CD14-positive monocyte (primary cell): Measurements from ENCODE around the gene MAK. TPM values are rescaled to one million over a fixed set of nuclear protein-coding genes. Genes with fewer than 3 reads are reported as not detected.

Source experiments
- DNase-seq, 3 donors: peaks; one replicate each; pipeline ENCODE4 v3.0.0-alpha.2; 2011 to 2022
- H2AFZ ChIP-seq: 2 replicates; pipeline ENCODE4 v1.6.0; 2012; ENCODE audit warnings: mild to moderate bottlenecking, low read depth, low read length, inconsistent platforms; ENCODE audit not compliant: insufficient read depth, poor library complexity, severe bottlenecking
- H3K27ac ChIP-seq, 2 donors: 1 replicate in 1 of 2; 2 replicates in 1 of 2; pipeline ENCODE4 v1.5.1; 2012 to 2013; ENCODE audit warnings: low read length in 2 of 2, control low read depth in 1 of 2, inconsistent platforms in 1 of 2, low read depth in 1 of 2, mild to moderate bottlenecking in 1 of 2
- H3K27me3 ChIP-seq, 2 donors: one replicate each; pipeline versions ENCODE4 v1.6.0 to v1.6.1; 2011 to 2013; ENCODE audit warnings: low read length in 2 of 2; ENCODE audit not compliant: control insufficient read depth in 2 of 2, insufficient read depth in 2 of 2
- H3K36me3 ChIP-seq, 2 donors: replicated peaks in 1 of 2; 1 replicate in 1 of 2; 2 replicates in 1 of 2; pipeline versions ENCODE4 v1.5.1 to v1.6.1; 2012 to 2013; ENCODE audit warnings: low read length in 2 of 2, control low read depth in 1 of 2, inconsistent platforms in 1 of 2, mild to moderate bottlenecking in 1 of 2; ENCODE audit not compliant: insufficient read depth in 2 of 2, control insufficient read depth in 1 of 2
- H3K4me1 ChIP-seq, 2 donors: 1 replicate in 1 of 2; 2 replicates in 1 of 2; pipeline versions ENCODE4 v1.5.1 to v1.6.1; 2012 to 2013; ENCODE audit warnings: low read length in 2 of 2, control low read depth in 1 of 2, inconsistent platforms in 1 of 2, mild to moderate bottlenecking in 1 of 2, moderate library complexity in 1 of 2; ENCODE audit not compliant: insufficient read depth in 2 of 2, control insufficient read depth in 1 of 2
- H3K4me2 ChIP-seq: replicated peaks from 2 replicates; pipeline ENCODE3; 2012; ENCODE audit warnings: low read length, moderate library complexity, mild to moderate bottlenecking; ENCODE audit not compliant: poor library complexity, severe bottlenecking; ENCODE audit errors: extremely low read depth
- H3K4me3 ChIP-seq, 3 experiments: fragments of 200-600 bp in 1 of 3; sonication (generic) in 1 of 3; replicated peaks in 1 of 3; 1 replicate in 2 of 3; 2 replicates in 1 of 3; pipeline ENCODE4 v1.5.1; 2011 to 2013; ENCODE audit warnings: low read length in 3 of 3, mild to moderate bottlenecking in 3 of 3, control low read depth in 2 of 3, low read depth in 2 of 3, inconsistent platforms in 1 of 3, moderate library complexity in 1 of 3
- H3K79me2 ChIP-seq: 2 replicates; pipeline ENCODE4 v1.6.0; 2012; ENCODE audit warnings: mild to moderate bottlenecking, control low read depth, inconsistent platforms, low read length, moderate library complexity; ENCODE audit not compliant: insufficient read depth
- H3K9ac ChIP-seq: 2 replicates; pipeline ENCODE4 v1.6.0; 2017; ENCODE audit warnings: low read length, mild to moderate bottlenecking; ENCODE audit not compliant: insufficient read depth, poor library complexity, severe bottlenecking
- H3K9me3 ChIP-seq, 2 donors: replicated peaks in 1 of 2; 1 replicate in 1 of 2; 2 replicates in 1 of 2; pipeline versions ENCODE4 v1.5.1 to v1.6.1; 2012 to 2013; ENCODE audit warnings: low read length in 2 of 2, control low read depth in 1 of 2; ENCODE audit not compliant: control insufficient read depth in 1 of 2, insufficient read depth in 1 of 2
- H4K20me1 ChIP-seq: 2 replicates; pipeline ENCODE4 v1.6.0; 2012; ENCODE audit warnings: mild to moderate bottlenecking, low read length, control low read depth, moderate library complexity; ENCODE audit not compliant: insufficient read depth
- H3K27ac Mint-ChIP-seq, 7 donors: one replicate each; pipeline ENCODE4 v1.8.0; 2020; ENCODE audit warnings: mild to moderate bottlenecking in 7 of 7, mixed read lengths in 7 of 7, moderate library complexity in 6 of 7, inconsistent platforms in 2 of 7
- H3K27me3 Mint-ChIP-seq, 3 donors: one replicate each; pipeline ENCODE4 v1.8.0; 2021 to 2022; ENCODE audit warnings: low read depth in 3 of 3, mild to moderate bottlenecking in 3 of 3, mixed read lengths in 3 of 3, moderate library complexity in 3 of 3, inconsistent platforms in 1 of 3
- H3K36me3 Mint-ChIP-seq, 2 donors: one replicate each; pipeline ENCODE4 v1.8.0; 2020; ENCODE audit warnings: mixed read lengths in 2 of 2, inconsistent platforms in 1 of 2, mild to moderate bottlenecking in 1 of 2
- H3K4me1 Mint-ChIP-seq: one replicate; pipeline ENCODE4 v1.8.0; 2020; ENCODE audit warnings: mild to moderate bottlenecking, mixed read lengths
- H3K4me3 Mint-ChIP-seq, 2 donors: one replicate each; pipeline ENCODE4 v1.8.0; 2020; ENCODE audit warnings: mild to moderate bottlenecking in 2 of 2, mixed read lengths in 2 of 2, moderate library complexity in 1 of 2
- H3K9me3 Mint-ChIP-seq, 7 donors: one replicate each; pipeline ENCODE4 v1.8.0; 2020 to 2022; ENCODE audit warnings: mixed read lengths in 7 of 7, mild to moderate bottlenecking in 6 of 7, moderate library complexity in 6 of 7, inconsistent platforms in 2 of 7
- CTCF ChIP-seq: fragments of 200-600 bp; IDR thresholded peaks from one replicate; pipeline ENCODE4 v1.8.0; 2022; ENCODE audit warnings: antibody characterized with exemption, mild to moderate bottlenecking
- WGBS: methylation state at CpG from one replicate; pipeline ENCODE4 v1.1.5; 2013; ENCODE audit warnings: missing lambda C conversion rate; ENCODE audit not compliant: insufficient coverage; 5-methylcytosine and 5-hydroxymethylcytosine counted together
- intact Hi-C, 2 donors: fragments of 100-400 bp; cut with micrococcal nuclease; formaldehyde crosslinking; loops; one replicate each; pipeline versions ENCODE4 v1.15.0 to v1.15.1; 2023
- polyA plus RNA-seq, 3 donors: library from polyadenylated mRNA; depleted of rRNA in 1 of 3; unstranded in 2 of 3; stranded (reverse) in 1 of 3; fragments of 300-500 nt in 2 of 3; fragments of >200 nt in 1 of 3; fragmentation: Illumina TruSeq in 2 of 3; gene quantifications; 1 replicate in 2 of 3; 2 replicates in 1 of 3; pipeline ENCODE4 v1.2.3, GENCODE V29; 2012 to 2021

The MAK gene
- polyA plus RNA-seq, 3 donors, result 0.68 to 1.4 (median 0.76) TPM

GRCh38 chr6:10749734-10750133 is 88.6 kb downstream of the MAK start:
- Histone ChIP-seq H3K36me3 (peaks cover 29 to 41% of the 10 kb centered on the region in 2 donors), H3K9me3 (no peaks in the 10 kb centered on the region), H3K27ac (peak overlapping the region in 1 of 2 donors; percentile 50), H3K4me1 (peaks cover 17 to 27% of the 10 kb centered on the region in 2 donors), H2AFZ (no peak overlapping the region), H3K4me2 (no peak overlapping the region), H3K27me3 (no peaks in the 10 kb centered on the region), H3K79me2 (peaks cover 53% of the 10 kb centered on the region), H3K4me3 (no peak overlapping the region), H3K9ac (no peak overlapping the region), H4K20me1 (peaks cover 11% of the 10 kb centered on the region)
- H3K36me3 Mint-ChIP-seq, result peaks cover 43 to 51% of the 10 kb centered on the region in 2 donors
- H3K27ac Mint-ChIP-seq, result peak overlapping the region in 2 of 7 donors; percentile 2 to 9
- H3K27me3 Mint-ChIP-seq, result peaks cover 0 to 2% (median 2%) of the 10 kb centered on the region in 3 donors
- peaks cover 29% of the 10 kb centered on the region for H3K4me1 Mint-ChIP-seq
- intact Hi-C loops, result loop anchor here in 1 of 2 donors (5.0 kb wide), 1 partner anchor 52 kb away; no protein-coding TSS in a partner anchor
- no peak for TF ChIP-seq CTCF
- H3K4me3 Mint-ChIP-seq, result no peak overlapping the region
- DNase-seq, result no peak
- WGBS, result 95% methylated on average over 2 of the region's 2 CpGs
- no peaks in the 10 kb centered on the region for H3K9me3 Mint-ChIP-seq

GRCh38 chr6:10747251-10747972 is 90.9 kb downstream of the MAK start, which contains the start of gene TMEM14B:
Gene TMEM14B (plus strand): TSS chr6:10747805. CDS start chr6:10749246, 1,441 bp downstream.
- WGBS, result 0% methylated on average over 41 of the region's 52 CpGs
- Histone ChIP-seq H3K4me1 (peaks cover 17 to 27% of the 10 kb centered on the region in 2 donors), H4K20me1 (peaks cover 7% of the 10 kb centered on the region), H2AFZ (peak within 1 kb of the TSS; percentile 93), H3K9me3 (no peaks in the 10 kb centered on the region), H3K4me3 (peak within 1 kb of the TSS; percentile 56 to 87 (median 81)), H3K4me2 (peak within 1 kb of the TSS; percentile 85), H3K27ac (peak within 1 kb of the TSS; percentile 69 to 97), H3K9ac (peak within 1 kb of the TSS; percentile 87), H3K27me3 (no peaks in the 10 kb centered on the region), H3K36me3 (peaks cover 15 to 18% of the 10 kb centered on the region in 2 donors), H3K79me2 (peaks cover 39% of the 10 kb centered on the region)
- peaks cover 0 to 2% (median 2%) of the 10 kb centered on the region in 3 donors for H3K27me3 Mint-ChIP-seq
- TF ChIP-seq CTCF, result no peak
- intact Hi-C loops, result loop anchor here (2.0 to 5.0 kb wide), 2 partner anchors 50 to 53 kb away; partner anchors contain the start of genes C6orf52 (in 1 of the 2) and PAK1IP1 (in 1 of the 2)
- peak within 1 kb of the TSS; percentile 89 to 97 for H3K4me3 Mint-ChIP-seq
- peaks cover 24 to 30% of the 10 kb centered on the region in 2 donors for H3K36me3 Mint-ChIP-seq
- H3K27ac Mint-ChIP-seq, result peak within 1 kb of the TSS; percentile 88 to 96 (median 94)
- DNase-seq, result peak; percentile 96 to 99 (median 97)
- H3K4me1 Mint-ChIP-seq, result peaks cover 29% of the 10 kb centered on the region
- H3K9me3 Mint-ChIP-seq, result no peaks in the 10 kb centered on the region
